Measurements from ENCODE around the gene PIH1D1.

The PIH1D1 gene

DNA sequence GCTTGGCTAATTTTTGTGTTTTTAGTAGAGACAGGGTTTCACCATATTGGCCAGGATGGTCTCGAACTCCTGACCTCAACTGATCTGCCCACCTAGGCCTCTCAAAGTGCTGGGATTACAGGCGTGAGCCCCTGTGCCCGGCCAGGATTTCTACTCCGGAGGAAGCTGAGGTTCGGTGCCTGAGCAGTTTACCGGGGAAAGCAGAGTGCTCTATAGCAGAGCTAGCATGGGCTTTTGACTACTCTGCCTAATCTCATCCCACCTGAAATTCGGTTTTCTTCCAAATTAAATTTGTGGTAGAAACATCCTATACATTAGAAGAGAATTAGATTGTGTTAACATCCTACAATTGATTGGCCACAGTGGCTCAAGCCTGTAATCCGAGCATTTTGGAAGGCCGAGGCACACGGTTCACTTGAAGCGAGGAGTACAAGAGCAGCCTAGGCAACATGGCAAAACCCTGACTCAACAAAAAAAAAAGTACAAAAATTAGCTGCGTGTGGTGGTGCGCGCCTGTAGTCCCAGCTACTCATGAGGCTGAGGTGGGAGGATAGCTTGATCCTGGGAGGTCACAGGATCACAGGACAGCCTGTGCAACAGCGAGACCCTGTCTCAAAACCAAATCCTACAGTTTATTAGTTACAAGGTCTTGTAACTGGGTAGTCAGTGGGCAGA is 37.4 kb upstream of the PIH1D1 start:
- no peak for TF ChIP-seq GATA3 (IDR thresholded peaks at IDR 0.05; ENCODE audit: low read depth, low read length)

DNA sequence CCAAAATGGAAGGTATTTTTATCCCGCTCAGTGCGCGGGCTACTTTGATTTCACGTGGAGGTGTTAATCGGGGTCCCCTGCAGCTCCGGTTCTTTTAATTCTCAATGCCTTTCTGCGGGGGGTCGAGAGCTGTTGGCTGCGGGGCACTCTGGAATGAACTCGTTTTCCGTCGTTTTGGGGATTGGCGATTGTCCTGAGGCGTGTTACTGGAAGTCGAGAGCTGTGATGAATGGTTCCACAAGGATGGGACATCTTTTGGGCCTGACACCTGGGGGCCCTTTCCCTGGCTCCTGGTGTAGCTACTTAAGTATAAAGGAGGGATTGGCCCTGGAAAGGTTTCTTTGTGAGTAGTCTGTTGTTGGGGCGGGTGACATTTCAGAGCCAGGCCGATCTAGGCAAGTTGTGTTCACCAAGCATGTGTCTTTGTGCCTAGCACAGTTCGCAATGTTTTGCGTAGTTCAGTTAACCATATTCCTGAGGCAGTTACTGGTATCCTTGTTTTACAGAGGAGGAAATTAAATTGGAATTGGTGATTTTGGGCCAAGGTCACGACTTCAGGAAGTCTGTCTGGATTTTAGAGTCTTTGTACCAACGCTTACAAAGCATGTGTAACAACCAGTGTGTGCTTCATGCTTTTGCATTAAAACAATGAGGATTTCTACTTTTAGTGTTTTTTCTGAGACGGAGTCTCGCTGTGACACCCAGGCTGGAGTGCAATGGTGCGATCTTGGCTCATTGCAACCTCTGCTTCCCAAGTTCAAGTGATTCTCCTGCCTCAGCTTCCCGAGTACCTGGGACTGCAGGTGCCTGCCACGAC is 36.6 kb upstream of the PIH1D1 start:
- TF ChIP-seq GATA3 (IDR thresholded peaks at IDR 0.05; ENCODE audit: low read depth, low read length) (no peak), GATA2 (IDR thresholded peaks at IDR 0.05; ENCODE audit: low read depth, low read length) (no peak)

DNA sequence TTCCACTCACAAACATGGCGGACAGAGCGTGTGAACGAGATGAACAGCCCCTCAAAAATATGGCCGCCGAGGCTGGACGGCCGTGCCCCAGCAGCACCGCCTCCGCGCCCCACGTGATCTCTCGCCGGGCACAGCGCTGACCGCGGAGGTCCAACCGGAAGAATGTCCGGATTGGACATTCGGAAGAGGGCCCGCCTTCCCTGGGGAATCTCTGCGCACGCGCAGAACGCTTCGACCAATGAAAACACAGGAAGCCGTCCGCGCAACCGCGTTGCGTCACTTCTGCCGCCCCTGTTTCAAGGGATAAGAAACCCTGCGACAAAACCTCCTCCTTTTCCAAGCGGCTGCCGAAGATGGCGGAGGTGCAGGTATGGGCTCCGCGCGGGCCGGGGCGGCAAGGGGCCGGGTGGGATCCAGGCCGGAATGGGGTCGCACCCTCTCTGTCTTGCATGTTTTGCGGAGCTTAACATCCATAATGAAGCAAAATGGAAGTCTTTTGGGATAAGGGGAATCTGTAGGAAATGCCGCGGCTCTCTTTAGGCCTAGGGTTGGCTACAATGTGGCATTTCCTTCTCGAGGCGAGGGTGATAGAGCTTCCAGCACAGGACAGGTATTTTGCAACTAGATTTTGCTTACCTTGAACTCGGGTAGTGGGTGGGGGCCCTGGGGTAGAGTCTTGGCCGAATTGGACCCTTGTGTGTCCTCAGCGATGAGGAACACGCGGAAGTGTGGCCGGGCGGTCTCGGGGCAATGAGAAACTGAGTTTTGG is 35.8 kb upstream of the PIH1D1 start, which contains the start of gene RPL13A:
RPL13A (plus strand) TSS at position 332 of the 769 bp plus-strand sequence; CDS start at position 354, 22 bp downstream.
- TF ChIP-seq GATA3 (IDR thresholded peaks at IDR 0.05; ENCODE audit: low read depth, low read length) (no peak), GATA2 (IDR thresholded peaks at IDR 0.05; ENCODE audit: low read depth, low read length) (no peak)

DNA sequence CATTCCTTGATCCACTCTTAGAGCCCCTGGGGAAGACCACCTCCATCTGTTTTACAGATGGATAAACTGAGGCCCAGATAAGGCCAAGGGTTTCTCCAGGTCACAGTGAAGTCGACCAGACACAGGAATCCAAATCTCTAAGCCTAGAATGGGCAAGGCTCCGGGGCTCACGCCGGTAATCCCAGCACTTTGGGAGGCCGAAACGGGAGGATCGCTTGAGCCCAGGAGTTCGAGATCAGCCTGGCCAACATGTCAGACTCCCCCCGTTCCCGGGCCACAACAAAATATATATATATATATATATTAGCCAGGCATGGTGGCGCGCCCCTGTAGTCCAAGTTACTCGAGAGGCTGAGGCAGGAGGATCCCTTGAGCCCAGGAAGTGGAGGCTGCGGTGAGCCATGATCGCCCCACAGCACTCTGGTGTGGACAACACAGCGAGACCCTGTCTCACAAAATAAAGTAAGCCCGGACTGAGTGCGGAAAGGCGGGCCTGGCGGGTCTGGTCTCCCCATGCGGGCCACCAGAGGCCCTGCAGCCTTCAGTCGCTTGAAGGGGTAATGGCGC is 35.2 kb upstream of the PIH1D1 start:
- no peak for TF ChIP-seq GATA2 (IDR thresholded peaks at IDR 0.05; ENCODE audit: low read depth, low read length)

DNA sequence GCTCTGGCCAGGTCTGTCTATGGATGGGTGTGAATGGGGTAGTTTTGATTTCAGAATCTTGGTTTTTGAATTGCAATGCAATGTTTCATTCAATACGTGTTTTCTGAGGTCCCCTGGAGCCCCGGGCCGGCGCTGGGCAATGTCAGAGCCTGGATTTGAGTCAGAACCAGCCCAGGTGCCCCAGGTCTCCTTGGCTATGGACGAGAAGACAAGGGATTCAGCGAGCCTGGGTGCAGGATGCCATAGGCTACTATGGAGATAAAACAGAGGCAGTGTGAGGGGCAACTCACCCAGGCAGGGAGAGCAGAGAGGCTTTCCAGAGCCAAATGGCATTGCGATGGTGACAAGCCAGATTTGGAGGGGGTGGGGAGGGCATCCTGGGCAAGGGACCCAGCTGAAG is 34.6 kb upstream of the PIH1D1 start:
- no peak for TF ChIP-seq GATA2 (IDR thresholded peaks at IDR 0.05; ENCODE audit: low read depth, low read length)

DNA sequence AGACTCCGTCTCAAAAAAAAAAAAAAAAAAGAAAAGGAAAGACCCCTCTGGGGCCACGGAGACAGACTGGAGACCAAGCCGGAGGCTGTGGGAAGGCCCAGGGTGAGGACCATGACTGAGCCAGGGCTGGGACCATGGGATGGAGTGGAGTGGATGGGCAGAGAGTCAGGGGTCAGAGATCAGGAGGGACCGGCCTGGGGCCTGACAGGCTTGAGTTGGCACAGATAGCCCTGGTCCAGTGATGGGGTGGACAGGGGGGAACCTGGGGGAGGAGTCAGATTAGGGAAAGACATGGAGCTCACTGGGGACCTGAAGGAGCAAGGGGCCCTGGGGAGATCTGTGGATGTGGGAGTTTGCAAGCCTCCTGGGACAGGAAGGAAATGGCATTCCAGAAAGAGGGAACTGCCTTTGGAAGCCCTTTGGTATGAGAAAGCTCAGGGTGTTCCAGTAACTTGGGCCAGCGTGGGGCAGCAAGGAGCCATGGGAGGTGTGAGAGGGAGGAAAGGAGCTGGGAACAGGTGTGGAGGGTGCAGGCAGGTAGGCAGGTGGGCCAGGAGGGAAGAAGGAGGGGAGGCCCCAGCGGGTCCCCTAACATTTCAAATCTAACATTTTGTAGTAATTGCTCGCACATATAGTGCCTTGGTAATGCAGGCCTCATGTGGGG is 29.5 kb upstream of the PIH1D1 start:
- TF ChIP-seq GATA2 (IDR thresholded peaks at IDR 0.05; ENCODE audit: low read depth, low read length) (no peak), GATA3 (IDR thresholded peaks at IDR 0.05; ENCODE audit: low read depth, low read length) (no peak)

DNA sequence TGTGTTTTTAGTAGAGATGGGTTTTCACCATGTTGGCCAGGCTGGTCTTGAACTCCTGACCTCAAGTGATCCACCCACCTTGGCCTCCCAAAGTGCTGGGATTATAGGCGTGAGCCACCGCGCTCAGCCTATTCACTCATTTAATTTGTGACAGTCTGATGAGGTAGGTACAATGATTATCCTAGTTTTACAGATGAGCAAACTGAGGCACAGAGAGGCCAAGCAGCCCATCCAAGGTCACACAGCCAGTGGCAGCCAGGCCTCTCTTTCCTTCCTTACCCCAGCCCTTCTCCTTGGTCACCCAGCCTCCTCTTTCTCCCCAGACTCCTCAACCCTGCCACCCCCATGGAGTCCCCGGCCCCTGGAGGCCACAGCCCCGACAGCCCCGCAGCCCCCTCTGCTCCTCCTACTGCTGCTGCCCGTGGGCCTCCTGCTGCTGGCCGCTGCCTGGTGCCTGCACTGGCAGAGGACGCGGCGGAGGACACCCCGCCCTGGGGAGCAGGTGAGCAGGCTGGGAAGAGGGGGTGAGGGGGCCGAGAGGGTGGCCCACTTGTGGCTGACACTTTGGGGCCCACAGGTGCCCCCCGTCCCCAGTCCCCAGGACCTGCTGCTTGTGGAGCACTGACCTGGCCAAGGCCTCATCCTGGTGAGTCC is 28.5 kb upstream of the PIH1D1 start:
- TF ChIP-seq GATA3 (IDR thresholded peaks at IDR 0.05; ENCODE audit: low read depth, low read length) (no peak), GATA2 (IDR thresholded peaks at IDR 0.05; ENCODE audit: low read depth, low read length) (no peak)

DNA sequence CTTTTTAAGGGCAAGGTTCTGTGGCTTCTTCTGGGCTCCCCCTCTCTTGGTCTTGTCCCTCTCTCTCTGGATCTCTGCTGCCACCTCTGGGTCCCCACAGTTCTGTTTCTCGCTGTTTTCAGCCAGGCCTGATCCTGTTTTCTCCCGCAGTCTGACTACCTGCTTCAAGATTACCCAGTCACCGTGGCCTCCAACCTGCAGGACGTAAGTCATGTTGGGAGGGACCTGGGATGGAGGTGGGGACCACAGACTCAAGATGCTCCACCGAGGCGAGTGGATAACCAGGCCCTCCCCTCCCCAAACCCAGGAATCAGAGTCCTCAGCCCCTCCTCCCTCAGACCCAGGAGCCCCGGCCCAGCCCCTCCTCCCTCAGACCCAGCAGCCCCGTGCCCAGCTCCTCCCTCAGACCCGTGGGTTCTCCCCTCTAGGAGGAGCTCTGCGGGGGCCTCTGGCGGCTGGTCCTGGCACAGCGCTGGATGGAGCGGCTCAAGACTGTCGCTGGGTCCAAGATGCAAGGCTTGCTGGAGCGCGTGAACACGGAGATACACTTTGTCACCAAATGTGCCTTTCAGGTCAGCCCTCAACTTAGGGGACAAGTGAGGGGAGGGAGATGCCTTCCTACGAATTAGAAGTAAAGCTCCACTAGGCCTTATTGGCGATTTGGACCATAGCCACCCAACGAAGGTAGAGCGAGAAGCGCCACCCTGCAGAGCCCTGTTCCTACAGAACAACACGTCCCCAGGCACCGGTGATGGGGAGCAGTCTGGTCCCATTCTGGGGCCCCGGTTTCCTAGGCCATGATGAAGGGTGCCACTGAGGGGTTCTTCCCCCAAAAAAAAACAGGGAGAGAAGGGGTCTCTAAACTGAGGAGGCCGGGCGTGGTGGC is 24.6 kb upstream of the PIH1D1 start:
- TF ChIP-seq GATA2 (IDR thresholded peaks at IDR 0.05; ENCODE audit: low read depth, low read length) (no peak), GATA3 (IDR thresholded peaks at IDR 0.05; ENCODE audit: low read depth, low read length) (no peak)

DNA sequence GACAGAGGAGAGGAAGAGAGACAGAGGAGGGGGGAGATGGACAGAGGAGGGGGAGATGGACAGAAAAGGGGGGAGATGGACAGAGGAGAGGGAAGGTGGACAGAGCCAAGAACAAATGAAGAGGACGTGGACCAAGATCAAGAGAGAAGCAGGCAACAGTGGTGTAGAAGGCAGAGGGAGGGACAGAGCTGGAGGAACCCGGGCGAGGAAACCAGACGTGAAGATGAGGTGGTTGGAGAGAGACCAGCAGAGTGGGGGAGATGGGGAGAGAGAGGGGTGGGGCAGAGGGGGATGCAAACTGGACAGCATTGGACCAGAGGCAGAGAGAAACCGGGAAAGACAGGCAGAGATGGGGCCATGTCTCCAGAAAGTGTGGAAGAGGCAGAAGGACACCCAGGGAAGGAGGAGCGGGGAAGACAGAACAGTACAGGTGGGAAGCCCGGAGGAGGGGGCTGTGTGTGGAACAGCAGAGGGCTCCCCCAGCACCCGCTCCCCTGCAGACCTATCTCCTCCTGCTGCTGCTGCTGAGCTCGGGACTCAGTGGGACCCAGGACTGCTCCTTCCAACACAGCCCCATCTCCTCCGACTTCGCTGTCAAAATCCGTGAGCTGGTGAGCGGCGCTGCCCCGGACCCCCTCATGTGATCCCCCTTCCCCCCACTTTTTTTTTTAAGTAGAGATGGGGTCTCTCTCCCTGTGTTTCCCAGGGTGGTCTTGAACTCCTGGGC is 23.7 kb upstream of the PIH1D1 start:
- TF ChIP-seq GATA3 (IDR thresholded peaks at IDR 0.05; ENCODE audit: low read depth, low read length) = no peak
- no peak for TF ChIP-seq GATA2 (IDR thresholded peaks at IDR 0.05; ENCODE audit: low read depth, low read length)

DNA sequence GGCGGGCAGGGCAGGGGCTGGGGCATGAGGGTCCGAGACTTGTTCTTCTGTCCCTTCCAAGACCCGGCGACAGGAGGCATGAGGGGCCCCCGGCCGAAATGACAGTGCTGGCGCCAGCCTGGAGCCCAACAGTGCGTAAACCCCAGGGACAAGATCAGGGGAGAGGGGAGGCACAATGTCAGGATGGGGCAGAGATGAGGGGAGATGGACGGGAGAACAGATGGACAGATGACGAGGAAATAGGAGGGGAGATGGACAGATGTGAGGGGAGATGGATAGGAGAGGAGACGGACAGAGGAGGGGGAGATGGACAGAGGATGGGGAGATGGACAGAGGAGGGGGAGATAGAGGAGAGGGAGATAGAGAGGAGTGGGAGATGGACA is 22.9 kb upstream of the PIH1D1 start:
- no peak for TF ChIP-seq GATA2 (IDR thresholded peaks at IDR 0.05; ENCODE audit: low read depth, low read length)
- TF ChIP-seq GATA3 (IDR thresholded peaks at IDR 0.05; ENCODE audit: low read depth, low read length) = no peak

DNA sequence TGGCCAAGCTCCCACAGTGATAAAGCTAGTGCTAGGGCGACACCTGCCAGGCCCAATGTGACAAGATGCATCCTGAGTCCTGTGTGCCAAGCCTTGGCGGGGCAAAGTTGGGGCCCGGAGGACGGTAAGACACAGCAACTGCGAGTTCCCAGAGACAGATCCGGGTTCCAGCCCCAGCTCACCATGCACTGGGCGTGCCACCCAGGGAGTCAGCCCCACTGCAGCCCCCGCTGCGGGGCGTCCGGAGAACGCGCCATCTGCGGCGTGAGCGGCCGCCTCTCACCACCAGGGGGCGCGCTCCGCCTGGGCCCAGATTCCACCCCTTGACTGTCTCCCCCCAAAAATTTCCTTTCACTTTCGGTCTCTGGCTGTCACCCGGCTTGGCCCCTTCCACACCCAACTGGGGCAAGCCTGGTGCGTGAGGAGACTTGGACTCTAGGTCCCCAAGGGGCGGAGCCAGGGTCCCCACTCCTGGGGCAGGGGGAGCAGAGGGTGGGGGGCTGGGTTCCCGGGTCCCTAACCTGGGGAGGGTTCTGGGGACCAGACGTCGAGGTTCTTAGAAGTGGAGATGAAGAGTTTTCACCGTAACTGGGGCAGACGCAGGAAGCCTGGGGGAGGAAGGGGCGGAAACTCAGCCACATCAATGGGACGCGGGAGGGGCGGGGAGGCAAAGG is 22.4 kb upstream of the PIH1D1 start, which contains the start of gene FLT3LG:
FLT3LG (plus strand) TSS at position 348 of the 674 bp plus-strand sequence. CDS start 425 bp downstream, outside the sequence.
- TF ChIP-seq GATA2 (IDR thresholded peaks at IDR 0.05; ENCODE audit: low read depth, low read length) (no peak), GATA3 (IDR thresholded peaks at IDR 0.05; ENCODE audit: low read depth, low read length) (no peak)

Measured in SH-SY5Y (cell line).